ENCODE results near the gene LAIR1.

The LAIR1 gene

GRCh38 chr19:54312011-54312410, 52.7 kb downstream of the LAIR1 start:
- CTCF ChIA-PET: interaction anchor here (1.0 kb wide), 1 partner anchor 12 kb away, joined by 3 read pairs; no protein-coding TSS in a partner anchor
- no peak for DNase-seq (ENCODE audit: extremely low spot score)
- TF ChIP-seq SP1 (IDR thresholded peaks at IDR 0.05) (no peak), FOXA1 (IDR thresholded peaks at IDR 0.05) (no peak), NFRKB (IDR thresholded peaks at IDR 0.05) (no peak), ELF4 (IDR thresholded peaks at IDR 0.05) (no peak), PKNOX1 (IDR thresholded peaks at IDR 0.05) (no peak), FOXK2 (IDR thresholded peaks at IDR 0.05) (no peak), ARNT (IDR thresholded peaks at IDR 0.05) (no peak), SUZ12 (IDR thresholded peaks at IDR 0.05) (no peak), L3MBTL2 (conservative IDR thresholded peaks at IDR 0.05) (no peak), FOXM1 (IDR thresholded peaks at IDR 0.05; ENCODE audit: borderline replicate concordance) (no peak), BHLHE40 (IDR thresholded peaks at IDR 0.05; ENCODE audit: borderline replicate concordance) (no peak), TARDBP (IDR thresholded peaks at IDR 0.05) (no peak), LEF1 (IDR thresholded peaks at IDR 0.05; ENCODE audit: borderline replicate concordance) (no peak), HDGF (IDR thresholded peaks at IDR 0.05; ENCODE audit: borderline replicate concordance) (no peak), CTBP1 (IDR thresholded peaks at IDR 0.05; ENCODE audit: borderline replicate concordance) (no peak), ZNF384 (IDR thresholded peaks at IDR 0.05) (no peak)
- POLR2A ChIA-PET: no interaction called here

- POLR2A ChIA-PET: no interaction called here
- TF ChIP-seq SUZ12 (IDR thresholded peaks at IDR 0.05) (no peak), L3MBTL2 (conservative IDR thresholded peaks at IDR 0.05) (no peak), FOXM1 (IDR thresholded peaks at IDR 0.05; ENCODE audit: borderline replicate concordance) (no peak), ELF4 (IDR thresholded peaks at IDR 0.05) (no peak), ARNT (IDR thresholded peaks at IDR 0.05) (no peak), ZNF384 (IDR thresholded peaks at IDR 0.05) (no peak)
- CTCF ChIA-PET: interaction anchor here (1.0 kb wide), 1 partner anchor 13 kb away, joined by 3 read pairs; no protein-coding TSS in a partner anchor
- no peak for DNase-seq (ENCODE audit: extremely low spot score)
Measured at GRCh38 chr19:54311486-54311885, 53.2 kb downstream of the LAIR1 start.

DNA sequence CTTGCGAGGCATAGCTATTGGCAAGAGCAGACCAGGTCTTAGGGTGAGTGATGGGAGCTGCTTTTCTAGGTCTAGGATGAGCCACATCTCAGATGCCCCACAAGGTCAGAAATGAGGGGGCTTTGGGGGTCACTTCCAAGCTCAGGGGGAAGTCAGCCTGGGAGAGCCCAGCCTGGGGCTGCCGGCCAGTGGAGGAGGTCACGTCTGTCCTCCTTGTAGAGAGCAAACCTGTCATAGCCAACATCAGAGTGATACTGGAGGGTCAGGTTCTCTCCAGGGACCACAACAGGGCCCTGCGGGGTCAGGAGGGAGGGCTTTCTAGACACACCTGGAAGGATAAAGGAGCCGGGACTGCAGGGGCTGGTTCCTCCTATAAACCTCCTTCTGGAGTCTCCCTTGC, 54.2 kb downstream of the LAIR1 start:
- ChIA-PET CTCF (interaction anchor here (0.6 to 1.1 kb wide), 2 partner anchors 9 to 45 kb away, joined by 3 read pairs; no protein-coding TSS in a partner anchor), POLR2A (no interaction called here)
- DNase-seq (ENCODE audit: extremely low spot score): no peak
- TF ChIP-seq FOXK2 (IDR thresholded peaks at IDR 0.05): no peak

GRCh38 chr19:54309811-54310210, 54.9 kb downstream of the LAIR1 start:
- no peak for DNase-seq (ENCODE audit: extremely low spot score)
- ChIA-PET CTCF (interaction anchor here (0.6 to 1.1 kb wide), 2 partner anchors 8 to 44 kb away, joined by 3 read pairs; no protein-coding TSS in a partner anchor), POLR2A (no interaction called here)
- TF ChIP-seq FOXA1 (IDR thresholded peaks at IDR 0.05) (no peak), L3MBTL2 (conservative IDR thresholded peaks at IDR 0.05) (no peak), CTBP1 (IDR thresholded peaks at IDR 0.05; ENCODE audit: borderline replicate concordance) (no peak), FOXK2 (IDR thresholded peaks at IDR 0.05) (no peak), BHLHE40 (IDR thresholded peaks at IDR 0.05; ENCODE audit: borderline replicate concordance) (no peak), HDGF (IDR thresholded peaks at IDR 0.05; ENCODE audit: borderline replicate concordance) (no peak), ZNF384 (IDR thresholded peaks at IDR 0.05) (no peak), SUZ12 (IDR thresholded peaks at IDR 0.05) (no peak), ELF4 (IDR thresholded peaks at IDR 0.05) (no peak), NFRKB (IDR thresholded peaks at IDR 0.05) (no peak), LEF1 (IDR thresholded peaks at IDR 0.05; ENCODE audit: borderline replicate concordance) (no peak), TARDBP (IDR thresholded peaks at IDR 0.05) (no peak)

DNA sequence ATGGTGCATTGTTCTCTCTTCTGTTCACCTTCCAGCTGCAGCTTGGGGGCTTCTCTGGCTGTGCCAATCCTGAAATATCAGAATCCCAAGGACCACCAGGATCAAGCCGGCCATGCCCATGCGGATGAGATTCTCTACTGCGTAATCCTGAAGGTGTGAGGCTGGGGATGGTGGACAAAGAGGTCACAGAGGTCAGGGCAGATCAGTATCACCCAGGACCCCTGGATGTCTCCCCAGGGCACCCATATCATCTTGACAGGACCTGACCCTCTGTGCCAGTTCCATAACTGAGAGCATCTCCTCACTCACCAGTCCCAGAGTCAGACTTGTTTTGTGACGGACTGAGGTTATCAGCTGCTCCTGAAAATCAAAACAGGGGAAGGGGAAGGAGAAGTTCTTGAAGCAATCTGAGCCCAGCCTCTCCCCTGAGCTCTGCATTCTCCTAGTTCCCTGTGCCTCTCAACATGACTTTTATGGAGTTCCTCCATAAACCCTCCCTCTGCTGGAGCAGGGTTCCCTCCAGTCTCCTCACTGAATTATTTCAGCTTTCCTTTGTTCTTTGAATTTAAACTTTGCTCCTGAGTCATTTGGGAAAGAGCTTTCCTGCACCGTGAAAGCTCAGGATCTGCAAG, 57.2 kb downstream of the LAIR1 start:
- TF ChIP-seq FOXK2 (IDR thresholded peaks at IDR 0.05): no peak
- TF ChIP-seq ARNT (IDR thresholded peaks at IDR 0.05): no peak
- no peak for TF ChIP-seq L3MBTL2 (conservative IDR thresholded peaks at IDR 0.05)
- no peak for TF ChIP-seq LEF1 (IDR thresholded peaks at IDR 0.05; ENCODE audit: borderline replicate concordance)
- TF ChIP-seq CTBP1 (IDR thresholded peaks at IDR 0.05; ENCODE audit: borderline replicate concordance): no peak
- no peak for TF ChIP-seq FOXM1 (IDR thresholded peaks at IDR 0.05; ENCODE audit: borderline replicate concordance)
- TF ChIP-seq FOXA1 (IDR thresholded peaks at IDR 0.05): no peak
- TF ChIP-seq NFRKB (IDR thresholded peaks at IDR 0.05): no peak
- TF ChIP-seq TARDBP (IDR thresholded peaks at IDR 0.05): no peak
- TF ChIP-seq PKNOX1 (IDR thresholded peaks at IDR 0.05): no peak
- no peak for TF ChIP-seq ELF4 (IDR thresholded peaks at IDR 0.05)
- DNase-seq (ENCODE audit: extremely low spot score): no peak
- ChIA-PET CTCF (no interaction called here), POLR2A (no interaction called here)

DNA sequence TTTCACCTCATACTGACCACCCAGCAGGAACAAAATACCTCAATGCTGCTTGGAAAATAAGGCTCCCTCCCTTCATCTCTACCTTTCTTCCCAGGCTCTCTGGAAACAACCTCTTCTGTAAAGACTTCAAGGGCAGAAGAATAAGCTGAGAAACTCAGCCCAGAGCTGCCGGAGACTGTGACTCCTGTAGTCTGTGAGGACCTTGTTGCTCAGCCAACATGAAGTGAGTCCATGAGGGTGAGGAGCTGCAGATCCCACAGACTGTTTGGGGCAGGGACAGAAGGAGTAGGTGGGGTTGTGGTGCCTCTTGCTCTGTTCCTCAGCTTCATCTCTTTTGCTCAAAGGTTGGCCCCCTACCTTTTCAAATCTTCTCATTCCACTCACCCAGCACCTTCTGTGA, 59.6 kb downstream of the LAIR1 start:
- DNase-seq (ENCODE audit: extremely low spot score): no peak
- ChIA-PET CTCF (no interaction called here), POLR2A (no interaction called here)
- TF ChIP-seq ELF4 (IDR thresholded peaks at IDR 0.05) (no peak), SP1 (IDR thresholded peaks at IDR 0.05) (no peak), FOXK2 (IDR thresholded peaks at IDR 0.05) (no peak), FOXM1 (IDR thresholded peaks at IDR 0.05; ENCODE audit: borderline replicate concordance) (no peak), ARNT (IDR thresholded peaks at IDR 0.05) (no peak), FOXA1 (IDR thresholded peaks at IDR 0.05) (no peak), PKNOX1 (IDR thresholded peaks at IDR 0.05) (no peak)
